GM18526 (cell line): Measurements from ENCODE around the gene WDR13.

Experiments
- POLR2A ChIP-seq: IDR thresholded peaks from 3 replicates; pipeline ENCODE4 v1.6.1; 2011; ENCODE audit not compliant: insufficient read length; ENCODE audit errors: extremely low read depth

WDR13 gene

DNA sequence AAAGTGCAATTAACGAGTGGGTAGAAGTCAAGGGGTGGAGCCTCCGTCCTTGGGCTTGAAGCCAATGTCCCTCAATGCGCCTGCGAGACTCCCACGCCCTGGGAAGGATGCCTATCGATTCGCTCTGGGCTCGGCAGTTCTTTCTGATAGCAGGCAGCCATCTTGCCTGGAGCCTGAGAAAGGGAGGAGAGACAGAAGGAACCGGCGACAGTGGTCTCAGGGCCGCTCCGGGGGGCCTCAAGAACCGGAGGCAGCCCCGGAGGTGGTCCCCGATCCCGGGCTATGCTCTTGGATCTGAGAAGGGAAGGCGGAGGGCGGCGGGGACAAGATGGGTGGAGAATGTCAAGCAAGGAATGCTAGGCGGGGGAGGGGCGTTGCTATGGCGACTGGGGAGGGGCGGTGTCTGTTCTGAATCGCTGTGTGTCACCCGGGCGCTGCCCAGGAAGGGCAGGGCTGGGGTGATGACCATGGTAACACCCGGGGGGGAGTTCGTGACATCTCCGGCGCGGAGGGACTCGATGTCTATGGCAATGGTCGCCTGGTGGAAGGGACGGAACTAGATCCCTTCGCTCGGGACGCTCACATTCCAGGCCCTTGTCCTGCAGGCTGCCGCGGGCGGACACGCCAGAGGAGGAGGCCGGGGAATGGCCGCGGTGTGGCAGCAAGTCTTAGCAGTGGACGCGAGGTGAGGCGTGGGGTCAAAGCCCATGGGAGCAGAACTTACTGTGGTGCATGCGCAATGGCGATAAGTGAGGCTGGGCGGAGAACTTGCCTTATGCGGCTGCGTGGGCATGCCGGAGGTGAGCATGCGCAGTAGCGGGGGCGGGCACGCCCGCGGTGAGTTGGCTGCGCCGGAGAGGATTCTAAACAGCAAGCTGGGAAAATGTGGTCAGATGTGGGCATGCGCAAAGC, at the start of gene WDR13:
WDR13 (plus strand) TSS at position 140 of the 912 bp plus-strand sequence; CDS start at position 645, 505 bp downstream.
- peak; percentile 56 for TF ChIP-seq POLR2A

DNA sequence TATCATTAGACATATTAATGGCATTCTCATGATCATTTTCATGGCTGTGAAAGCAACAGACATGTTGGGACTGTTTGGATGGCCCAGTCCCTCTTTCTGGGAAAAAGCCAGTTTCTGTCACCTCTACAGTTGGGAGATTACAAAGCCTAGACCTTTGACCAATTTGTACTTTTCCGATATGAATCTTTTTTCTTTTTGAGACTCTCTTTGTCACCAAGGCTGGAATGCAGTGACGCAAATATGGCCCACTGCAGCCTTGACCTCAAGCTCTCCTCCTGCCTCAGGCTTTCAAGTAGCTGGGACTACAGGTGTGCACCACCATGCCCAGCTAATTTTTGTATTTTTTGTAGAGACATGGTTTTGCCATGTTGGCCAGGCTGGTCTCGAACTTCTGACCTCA, 48.4 kb upstream of the WDR13 start:
- no peak for TF ChIP-seq POLR2A

DNA sequence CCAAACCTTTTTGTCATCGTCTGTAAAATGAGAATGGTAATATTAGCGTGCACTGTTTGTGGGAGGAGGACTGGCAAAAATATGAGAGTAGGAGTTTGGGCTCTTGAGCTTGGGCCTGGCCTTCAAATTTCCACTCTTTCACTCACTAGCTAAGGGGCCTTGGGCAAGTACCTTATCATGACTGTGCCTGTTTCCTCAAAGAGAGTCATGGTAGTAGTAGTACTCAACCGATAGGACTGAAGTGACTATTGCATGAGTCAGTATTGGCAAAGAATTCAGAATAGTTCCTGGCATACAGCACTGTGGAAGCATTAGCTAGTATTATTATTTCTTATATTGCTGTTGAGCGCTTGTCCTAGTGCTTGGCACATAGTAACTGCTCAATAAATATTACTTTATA, 39.0 kb upstream of the WDR13 start:
- TF ChIP-seq POLR2A = no peak

DNA sequence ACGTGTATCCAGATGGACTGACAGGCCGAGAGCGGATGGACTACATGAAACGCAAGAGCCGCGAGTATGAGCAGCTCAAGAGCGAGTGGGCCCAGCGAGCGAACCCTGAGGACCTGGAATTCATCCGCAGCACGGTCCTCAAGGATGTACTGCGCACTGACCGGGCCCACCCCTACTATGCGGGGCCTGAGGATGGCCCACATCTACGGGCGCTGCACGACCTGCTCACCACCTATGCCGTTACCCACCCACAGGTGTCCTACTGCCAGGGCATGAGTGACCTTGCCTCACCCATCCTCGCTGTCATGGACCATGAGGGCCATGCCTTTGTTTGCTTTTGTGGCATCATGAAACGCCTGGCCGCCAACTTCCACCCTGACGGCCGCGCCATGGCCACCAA, 37.7 kb upstream of the WDR13 start:
- TF ChIP-seq POLR2A = no peak

DNA sequence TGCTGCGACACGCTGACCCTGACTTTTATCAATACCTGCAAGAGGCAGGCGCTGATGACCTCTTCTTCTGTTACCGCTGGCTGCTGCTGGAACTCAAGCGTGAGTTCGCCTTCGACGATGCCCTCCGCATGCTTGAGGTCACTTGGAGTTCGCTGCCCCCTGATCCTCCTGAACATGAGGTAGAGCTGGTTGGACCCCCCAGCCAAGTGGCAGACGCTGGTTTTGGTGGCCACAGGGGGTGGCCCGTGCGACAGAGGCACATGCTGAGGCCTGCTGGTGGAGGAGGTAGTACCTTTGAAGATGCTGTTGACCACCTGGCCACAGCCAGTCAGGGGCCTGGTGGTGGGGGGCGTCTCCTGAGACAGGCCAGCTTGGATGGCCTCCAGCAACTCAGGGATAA, 37.2 kb upstream of the WDR13 start:
- no peak for TF ChIP-seq POLR2A

DNA sequence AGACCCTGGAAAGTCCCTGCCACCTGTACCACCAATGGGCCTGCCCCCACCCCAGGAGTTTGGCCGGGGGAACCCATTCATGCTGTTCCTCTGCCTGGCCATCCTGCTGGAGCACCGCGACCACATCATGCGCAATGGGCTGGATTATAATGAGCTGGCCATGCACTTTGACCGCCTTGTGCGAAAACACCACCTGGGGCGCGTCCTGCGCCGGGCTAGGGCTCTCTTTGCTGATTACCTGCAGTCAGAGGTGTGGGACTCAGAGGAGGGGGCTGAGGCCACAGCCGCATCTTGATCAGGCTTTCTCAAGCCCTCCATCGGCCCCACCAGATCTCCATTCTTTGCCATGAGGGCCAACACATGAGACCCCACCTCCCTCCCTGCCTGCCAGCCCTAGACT, 36.6 kb upstream of the WDR13 start:
- TF ChIP-seq POLR2A = no peak

DNA sequence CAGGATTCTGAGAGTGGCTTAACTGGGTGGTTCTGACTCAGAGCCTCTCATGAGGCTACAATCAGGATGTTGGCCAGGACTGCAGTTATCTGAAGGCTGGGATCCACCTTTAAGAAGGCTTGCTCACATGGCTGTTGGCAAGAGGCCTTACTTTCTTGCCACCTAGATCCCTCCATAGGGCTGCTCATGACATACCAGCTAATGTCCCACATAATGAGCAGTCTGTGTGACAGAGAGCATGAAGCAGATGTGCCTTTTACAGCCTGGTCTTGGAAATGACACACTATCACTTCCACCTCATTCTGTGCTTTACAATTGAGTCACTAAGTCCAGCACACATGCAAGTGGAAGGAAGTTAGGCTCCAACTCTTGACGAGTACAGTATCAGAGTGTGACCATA, 27.3 kb upstream of the WDR13 start:
- TF ChIP-seq POLR2A = no peak

DNA sequence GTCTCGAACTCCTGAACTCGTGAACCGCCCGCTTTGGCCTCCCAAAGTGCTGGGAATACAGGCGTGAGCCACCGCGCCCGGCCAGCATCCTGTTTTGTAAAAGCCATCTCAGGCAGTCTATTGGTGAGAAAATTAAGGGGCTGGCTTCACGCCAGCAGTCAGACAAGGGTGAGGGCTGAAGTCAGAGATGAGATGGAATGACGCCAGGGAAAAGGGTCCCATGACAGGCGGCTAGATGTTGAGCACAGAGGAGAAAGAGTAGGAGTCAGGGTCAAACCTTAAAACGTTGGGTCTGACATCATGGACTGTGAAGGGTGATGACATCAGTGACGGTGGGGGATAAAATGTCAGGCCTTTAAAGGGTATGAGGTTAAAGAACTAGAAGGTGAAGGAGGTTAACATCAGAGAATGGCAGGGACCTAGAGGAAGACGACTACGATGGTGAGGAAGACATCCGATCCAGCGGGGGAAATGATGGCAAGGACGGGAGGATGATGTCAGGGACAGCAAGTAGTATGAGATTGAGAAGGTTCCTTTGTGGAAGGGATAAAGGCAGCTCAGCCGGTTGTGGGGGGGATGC, 23.5 kb upstream of the WDR13 start:
- no peak for TF ChIP-seq POLR2A

DNA sequence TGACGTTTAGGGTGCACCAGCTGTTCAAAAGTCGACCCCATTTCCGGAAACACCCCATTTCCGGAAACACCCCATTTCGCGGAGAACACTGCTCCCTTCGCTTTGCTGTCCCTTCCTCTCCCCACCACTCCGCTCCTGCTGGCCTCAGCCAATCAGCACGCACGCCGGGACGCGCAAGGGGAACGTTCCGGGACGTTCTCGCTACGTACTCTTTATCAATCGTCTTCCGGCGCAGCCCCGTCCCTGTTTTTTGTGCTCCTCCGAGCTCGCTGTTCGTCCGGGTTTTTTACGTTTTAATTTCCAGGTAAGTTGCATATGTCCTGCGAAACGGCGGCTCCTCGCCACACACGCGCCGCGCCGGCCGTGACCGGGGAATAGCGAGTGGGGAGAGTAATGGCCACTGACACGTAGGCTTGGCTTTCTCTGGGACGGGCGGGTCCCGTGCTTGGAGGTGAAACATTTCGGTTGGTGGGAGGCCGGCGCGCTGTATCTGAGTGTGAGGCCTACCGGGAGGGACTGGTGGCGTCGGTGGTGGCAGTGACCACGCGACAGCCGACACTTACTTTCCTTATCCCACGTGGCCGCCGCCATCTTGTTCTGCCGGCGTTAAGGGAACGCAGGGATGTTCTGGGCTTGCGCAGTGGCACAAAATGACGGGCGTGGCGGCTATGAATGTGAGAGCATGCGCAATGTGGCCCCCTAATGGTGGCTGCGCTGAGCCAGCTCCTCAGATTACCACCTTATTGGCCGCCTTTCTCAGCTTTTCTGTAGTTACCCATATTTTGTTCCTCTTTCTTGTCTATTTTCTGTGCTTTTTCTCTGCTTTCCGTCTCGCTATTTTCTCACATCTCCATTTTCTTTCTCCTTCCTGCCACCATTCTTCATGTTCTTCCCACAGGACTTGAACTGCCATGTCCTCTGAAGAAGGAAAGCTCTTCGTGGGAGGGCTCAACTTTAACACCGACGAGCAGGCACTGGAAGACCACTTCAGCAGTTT, 22.7 kb upstream of the WDR13 start, which contains the start of gene RBM3:
RBM3 (plus strand) TSS at position 215 of the 997 bp plus-strand sequence; CDS start at position 912, 697 bp downstream.
- TF ChIP-seq POLR2A = peak; percentile 77

DNA sequence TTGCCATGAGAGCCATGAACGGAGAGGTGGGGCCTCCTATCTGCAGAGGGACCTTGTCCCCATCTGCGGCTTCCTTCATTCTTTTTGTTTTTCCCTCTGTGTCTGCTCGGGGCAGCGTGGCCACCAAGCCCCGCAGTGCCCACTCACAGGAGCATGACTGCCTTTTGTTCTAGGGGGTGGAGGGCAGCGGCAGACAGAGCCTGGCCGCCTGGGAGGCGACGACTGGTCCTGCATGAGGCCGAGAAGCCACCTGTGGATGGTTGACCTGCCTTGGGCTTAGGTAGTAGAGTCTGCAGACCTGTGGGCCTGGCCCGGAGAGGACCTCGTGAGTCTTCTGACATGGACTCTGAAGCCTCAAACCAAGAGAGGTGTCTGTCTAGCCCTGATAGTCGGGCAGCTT, 21.6 kb upstream of the WDR13 start:
- no peak for TF ChIP-seq POLR2A

DNA sequence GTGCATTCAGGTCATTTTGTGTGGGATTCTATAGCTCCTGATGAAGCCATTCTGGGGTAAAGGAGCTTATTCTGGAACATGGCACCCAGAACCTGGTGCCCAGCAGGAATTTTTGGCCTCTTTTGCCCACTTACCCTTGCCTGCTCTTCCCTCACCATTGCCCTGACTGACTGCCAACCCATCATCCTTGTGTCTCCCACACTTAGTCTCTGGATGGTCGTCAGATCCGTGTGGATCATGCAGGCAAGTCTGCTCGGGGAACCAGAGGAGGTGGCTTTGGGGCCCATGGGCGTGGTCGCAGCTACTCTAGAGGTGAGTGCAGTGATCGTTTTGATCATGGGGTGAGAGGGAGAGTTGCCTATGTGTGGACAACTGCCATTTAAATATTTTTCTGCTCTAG, 21.2 kb upstream of the WDR13 start:
- TF ChIP-seq POLR2A = no peak

DNA sequence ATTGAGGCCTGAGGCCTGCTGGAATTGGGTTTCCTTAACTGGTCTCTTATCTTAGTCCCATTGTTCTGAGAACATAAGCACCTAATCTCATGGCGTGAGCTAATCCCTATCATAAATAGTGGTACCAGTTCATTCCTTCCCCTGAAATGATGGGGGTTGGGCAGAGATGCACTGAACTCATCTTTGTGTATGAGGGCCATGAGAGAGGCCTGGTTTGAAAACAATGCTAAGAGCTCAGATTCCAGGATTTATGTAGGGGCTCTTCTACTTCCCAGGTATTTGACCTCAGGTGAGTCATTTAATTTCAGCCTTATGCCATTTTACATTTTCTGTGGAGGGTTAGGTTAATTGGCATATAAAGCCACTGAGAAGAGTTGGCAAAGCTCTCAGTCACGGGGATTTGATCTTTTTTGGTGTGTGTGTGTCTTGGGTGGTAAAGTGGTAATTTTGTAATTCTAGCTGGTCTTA, 18.6 kb upstream of the WDR13 start:
- no peak for TF ChIP-seq POLR2A

DNA sequence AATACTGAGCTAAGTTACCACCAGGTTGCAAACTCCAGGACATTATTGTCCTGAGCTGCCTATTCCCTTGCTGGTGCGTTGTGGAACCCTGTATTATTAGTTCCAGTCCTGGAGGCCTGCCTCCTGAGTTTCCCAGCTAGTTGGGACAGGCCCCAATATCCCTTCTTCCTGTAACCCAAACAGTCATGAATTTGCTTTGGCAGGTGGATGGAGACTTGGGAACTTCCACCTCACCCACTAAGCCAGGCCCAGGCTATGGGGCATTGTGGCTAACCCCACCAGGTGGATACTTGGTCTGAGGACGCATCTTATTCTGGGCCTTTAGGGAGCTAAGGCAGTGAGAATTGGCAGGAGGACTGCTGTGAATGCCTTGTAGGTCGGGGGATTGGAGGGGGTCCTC, 18.0 kb upstream of the WDR13 start:
- peak; percentile 35 for TF ChIP-seq POLR2A

DNA sequence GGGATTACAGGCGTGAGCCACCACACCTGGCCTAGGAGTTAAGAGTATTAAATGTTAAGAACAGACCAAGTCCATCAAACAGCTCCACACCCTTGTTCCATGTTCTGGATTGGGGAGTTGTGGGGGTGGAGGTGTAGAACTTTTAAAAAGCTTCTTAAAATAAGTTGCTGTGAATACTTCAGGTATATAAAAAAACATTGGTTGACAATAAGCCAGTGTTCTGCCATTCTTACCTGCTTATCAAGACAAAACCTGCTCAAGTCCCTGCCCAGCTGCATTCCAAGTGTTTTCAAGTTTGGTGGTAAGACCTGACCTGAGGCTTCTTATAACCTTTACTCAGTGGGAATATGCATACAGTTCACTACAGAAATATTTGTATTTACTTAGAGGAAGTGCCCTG, 16.6 kb upstream of the WDR13 start:
- no peak for TF ChIP-seq POLR2A

DNA sequence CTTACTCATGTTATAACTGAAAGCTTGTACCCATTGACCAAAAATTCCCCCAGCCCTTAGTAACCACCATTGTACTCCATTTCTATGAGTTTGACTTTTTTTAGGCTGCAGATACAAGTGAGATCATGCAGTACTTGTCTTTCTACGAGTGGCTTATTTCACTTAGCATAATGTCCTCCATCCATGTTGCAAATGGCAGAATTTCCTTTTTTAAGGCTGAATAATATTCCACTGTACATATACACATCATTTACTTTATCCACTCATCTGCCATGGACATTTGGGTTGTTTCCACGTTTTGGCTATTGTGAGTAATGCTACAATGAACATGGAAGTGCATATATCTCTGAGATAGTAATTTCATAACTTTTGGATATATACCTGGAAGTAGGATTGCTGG, 12.6 kb upstream of the WDR13 start:
- no peak for TF ChIP-seq POLR2A

DNA sequence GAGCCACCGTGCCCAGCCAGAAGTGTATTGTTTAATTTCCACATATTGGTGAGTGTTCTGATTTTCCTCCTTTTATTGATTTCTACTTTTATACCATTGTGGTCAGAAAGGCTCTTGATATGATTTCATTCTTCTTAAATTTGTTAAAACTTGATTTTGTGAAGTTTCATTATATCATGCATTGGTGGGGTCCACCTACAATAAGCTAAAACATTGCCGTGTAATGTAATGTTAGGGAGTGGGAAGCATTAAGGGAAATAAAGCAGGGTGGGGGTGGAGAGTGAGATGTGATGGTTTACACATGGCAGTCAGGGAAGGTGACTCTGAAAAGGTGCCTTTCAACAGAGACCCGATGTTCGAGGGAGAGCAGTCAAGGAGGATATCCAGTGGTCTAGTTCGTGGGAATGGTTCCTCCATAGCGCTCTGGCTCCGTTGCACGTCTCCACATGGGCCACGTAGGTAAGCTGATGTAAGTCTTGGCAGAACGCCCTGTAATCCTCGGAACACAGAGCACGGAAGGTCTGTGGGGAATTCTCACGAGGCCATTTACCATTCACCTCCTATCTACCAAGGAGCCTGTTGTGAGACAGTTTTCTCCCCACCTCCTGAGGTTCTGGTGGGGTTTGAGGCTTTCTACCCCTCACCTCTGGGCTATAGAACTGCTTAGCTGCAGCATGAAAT, 7.7 kb upstream of the WDR13 start:
- TF ChIP-seq POLR2A = no peak
